A549 (cell line): Measurements from ENCODE around the gene SETD9. TPM values are rescaled to one million over a fixed set of nuclear protein-coding genes. Genes with fewer than 3 reads are reported as not detected.

Experiments used
- ATAC-seq, 2 experiments: fragments of 200-7000 bp in 1 of 2; fragments of >200 bp in 1 of 2; cut with Nextera tagmentation in 1 of 2; cut with Tn5 transposase in 1 of 2; 3 replicates each; pipeline versions ENCODE4 v1.8.0 to v1.9.1; 2018 to 2020; ENCODE audit warnings: mild to moderate bottlenecking in 1 of 2, moderate library complexity in 1 of 2
- CTCF ChIA-PET: fragments of 300-600 bp; sonication (Branson Sonifier 250); formaldehyde crosslinking; extraction: SDS; loops from one replicate; lab custom pipeline; 2021; ENCODE audit warnings: antibody characterized with exemption, inconsistent platforms; lab: Yijun Ruan, JAX
- POLR2A ChIA-PET: fragments of 350-600 bp; formaldehyde crosslinking; extraction: SDS; loops from one replicate; lab custom pipeline; 2021; ENCODE audit warnings: antibody characterized with exemption, inconsistent platforms; lab: Yijun Ruan, JAX
- DNase-seq, 2 experiments: peaks; one replicate each; pipeline versions ENCODE4 v3.0.0 to v3.0.0-alpha.2; 2011 to 2016; ENCODE audit warnings: low read depth in 1 of 2, low spot score in 1 of 2
- FAIRE-seq: peaks from 2 replicates; lab custom pipeline; 2011; peaks lifted over from hg19 to GRCh38; lab: Jason Lieb, UNC
- H3K27ac ChIP-seq, 2 experiments: fragments of >200 bp; sonication (Bioruptor Twin); formaldehyde crosslinking; 3 replicates each; pipeline ENCODE4 v1.5.1; 2016 to 2017
- H3K4me1 ChIP-seq: fragments of >200 bp; sonication (Bioruptor Twin); formaldehyde crosslinking; 3 replicates; pipeline ENCODE4 v1.6.1; 2016
- H3K4me2 ChIP-seq: fragments of >200 bp; sonication (Bioruptor Twin); formaldehyde crosslinking; 3 replicates; pipeline ENCODE4 v1.6.1; 2016
- H3K4me3 ChIP-seq: fragments of >200 bp; sonication (Bioruptor Twin); formaldehyde crosslinking; 3 replicates; pipeline ENCODE4 v1.5.1; 2016
- H3K9me3 ChIP-seq: fragments of >200 bp; sonication (Bioruptor Twin); formaldehyde crosslinking; 3 replicates; pipeline ENCODE4 v1.6.1; 2016
- ATOH8 ChIP-seq: fragments of 250-450 bp; sonication (Bioruptor Pico); IDR thresholded peaks from 2 replicates; pipeline ENCODE4 v1.5.0; 2020; ENCODE audit warnings: low read depth, mild to moderate bottlenecking, moderate library complexity
- BHLHE40 ChIP-seq: IDR thresholded peaks from 2 replicates; pipeline ENCODE4 v1.6.1; 2012; ENCODE audit warnings: low read depth, low read length, inconsistent platforms
- CBX8 ChIP-seq: fragments of 200-600 bp; sonication (generic); IDR thresholded peaks from 2 replicates; pipeline ENCODE4 v1.6.1; 2016
- CHD2 ChIP-seq: fragments of 150-350 bp; IDR thresholded peaks from 2 replicates; pipeline ENCODE4 v1.6.1; 2014; ENCODE audit warnings: low read length; ENCODE audit not compliant: partially characterized antibody
- E2F6 ChIP-seq: IDR thresholded peaks from 2 replicates; pipeline ENCODE4 v1.6.1; 2012; ENCODE audit warnings: low read depth, borderline replicate concordance
- ESRRA ChIP-seq: fragments of 150-350 bp; IDR thresholded peaks from 2 replicates; pipeline ENCODE4 v1.6.1; 2014; ENCODE audit warnings: mild to moderate bottlenecking, low read length, borderline replicate concordance
- FOSL2 ChIP-seq, 2 experiments: fragments of 450-650 bp in 1 of 2; fragments of >200 bp in 1 of 2; sonication (Bioruptor Twin) in 1 of 2; formaldehyde crosslinking; IDR thresholded peaks; 2 replicates each; pipeline versions ENCODE4 v1.5.0 to v1.6.1; 2016 to 2020; ENCODE audit warnings: mild to moderate bottlenecking in 1 of 2, moderate library complexity in 1 of 2
- FOXS1 ChIP-seq: fragments of 250-450 bp; sonication (Bioruptor Pico); IDR thresholded peaks from 2 replicates; pipeline ENCODE4 v1.5.0; 2020; ENCODE audit warnings: mild to moderate bottlenecking, moderate library complexity
- HDAC2 ChIP-seq: fragments of 200-600 bp; sonication (generic); IDR thresholded peaks from 2 replicates; pipeline ENCODE4 v1.6.1; 2016
- HOXA7 ChIP-seq: fragments of 250-450 bp; sonication (Bioruptor Pico); IDR thresholded peaks from 2 replicates; pipeline ENCODE4 v1.5.0; 2020; ENCODE audit warnings: mild to moderate bottlenecking, moderate library complexity
- HOXB5 ChIP-seq: fragments of 250-450 bp; sonication (Bioruptor Pico); IDR thresholded peaks from 2 replicates; pipeline ENCODE4 v1.5.0; 2020; ENCODE audit warnings: mild to moderate bottlenecking, moderate library complexity
- JUN ChIP-seq, 2 experiments: fragments of >200 bp; sonication (Bioruptor Twin); formaldehyde crosslinking; IDR thresholded peaks; 2 replicates in 1 of 2; 3 replicates in 1 of 2; pipeline ENCODE4 v1.6.1; 2016 to 2017
- JUNB ChIP-seq: fragments of >200 bp; sonication (Bioruptor Twin); formaldehyde crosslinking; IDR thresholded peaks from 2 replicates; pipeline ENCODE4 v1.6.1; 2016
- KDM5A ChIP-seq: fragments of 200-600 bp; sonication (generic); IDR thresholded peaks from 2 replicates; pipeline ENCODE4 v1.6.1; 2016; ENCODE audit warnings: antibody characterized with exemption, mild to moderate bottlenecking
- MAX ChIP-seq: IDR thresholded peaks from 2 replicates; pipeline ENCODE4 v1.6.1; 2012
- MAZ ChIP-seq: fragments of 150-350 bp; IDR thresholded peaks from 2 replicates; pipeline ENCODE4 v1.6.1; 2014; ENCODE audit warnings: antibody characterized with exemption, low read depth, low read length, borderline replicate concordance
- MYC ChIP-seq: IDR thresholded peaks from 2 replicates; pipeline ENCODE4 v1.6.1; 2012; ENCODE audit warnings: mild to moderate bottlenecking, inconsistent platforms, low read length, improper control_type of control experiment, borderline replicate concordance
- NFE2L2 ChIP-seq: fragments of 150-350 bp; conservative IDR thresholded peaks from 2 replicates; pipeline ENCODE4 v1.6.1; 2014; ENCODE audit warnings: low read length
- PBX3 ChIP-seq: IDR thresholded peaks from 2 replicates; pipeline ENCODE4 v1.6.1; 2012
- POLR2AphosphoS2 ChIP-seq: conservative IDR thresholded peaks from 2 replicates; pipeline ENCODE4 v1.6.1; 2012; ENCODE audit warnings: low read length, improper control_type of control experiment, inconsistent platforms
- RAD21 ChIP-seq, 2 experiments: fragments of >200 bp in 1 of 2; sonication (Bioruptor Twin) in 1 of 2; formaldehyde crosslinking in 1 of 2; IDR thresholded peaks in 1 of 2; conservative IDR thresholded peaks in 1 of 2; 2 replicates in 1 of 2; 3 replicates in 1 of 2; pipeline ENCODE4 v1.6.1; 2012 to 2018; ENCODE audit warnings: inconsistent platforms in 1 of 2
- RARB ChIP-seq: fragments of 250-450 bp; sonication (Bioruptor Pico); IDR thresholded peaks from 2 replicates; pipeline ENCODE4 v1.8.0; 2021; ENCODE audit warnings: mild to moderate bottlenecking, moderate library complexity
- RCOR1 ChIP-seq: fragments of 150-350 bp; IDR thresholded peaks from 2 replicates; pipeline ENCODE4 v1.6.1; 2014; ENCODE audit warnings: antibody characterized with exemption, low read length, low read depth
- REST ChIP-seq: fragments of 200-600 bp; sonication (generic); IDR thresholded peaks from 2 replicates; pipeline ENCODE4 v1.6.1; 2016; ENCODE audit warnings: antibody characterized with exemption, mild to moderate bottlenecking, moderate library complexity
- TP53 ChIP-seq: fragments of 250-450 bp; sonication (Bioruptor Pico); IDR thresholded peaks from 2 replicates; pipeline ENCODE4 v1.5.0; 2021; ENCODE audit warnings: mild to moderate bottlenecking, moderate library complexity
- ZC3H11A ChIP-seq: fragments of 450-650 bp; IDR thresholded peaks from 2 replicates; pipeline ENCODE4 v1.6.1; 2014; ENCODE audit warnings: antibody characterized with exemption, mild to moderate bottlenecking
- ZFP36 ChIP-seq: fragments of 450-650 bp; IDR thresholded peaks from 2 replicates; pipeline ENCODE4 v1.6.1; 2014; ENCODE audit warnings: borderline replicate concordance; ENCODE audit not compliant: partially characterized antibody
- ZNF302 ChIP-seq: fragments of 250-450 bp; sonication (Bioruptor Pico); IDR thresholded peaks from 2 replicates; pipeline ENCODE4 v1.9.0; 2021; ENCODE audit warnings: inconsistent platforms, mild to moderate bottlenecking, moderate library complexity
- WGBS: methylation state at CpG from one replicate; pipeline ENCODE4 v1.1.6; 2017; ENCODE audit errors: missing lambda C conversion rate; 5-methylcytosine and 5-hydroxymethylcytosine counted together
- polyA plus RNA-seq, 4 experiments: library from polyadenylated mRNA; depleted of rRNA in 3 of 4; stranded (reverse); fragments of >200 nt; fragmentation: RNase III in 1 of 4; extraction: RNeasy Plus Mini Kit Qiagen cat#74134 plus additional on column Dnase treatment in 1 of 4; gene quantifications; 2 replicates in 3 of 4; 3 replicates in 1 of 4; pipeline ENCODE4 v1.2.3, GENCODE V29; 2011 to 2017

Gene SETD9
- polyA plus RNA-seq, 2 of the 4 experiments (the other 2 are of a cell fraction): 8.5 to 13.1 TPM

- 69% methylated on average over 4 of the region's 4 CpGs for WGBS
- Histone ChIP-seq H3K9me3 (no peaks in the 10 kb centered on the region), H3K4me2 (no peak overlapping the region), H3K27ac (no peak overlapping the region), H3K4me1 (no peaks in the 10 kb centered on the region)
- ATAC-seq (no peak), FAIRE-seq (no peak), DNase-seq (no peak)
- POLR2A ChIA-PET: no interaction called here
- CTCF ChIA-PET: interaction anchor here (0.6 to 3.1 kb wide), 4 partner anchors 24 to 592 kb away, joined by 3 to 16 read pairs (median 8); no protein-coding TSS in a partner anchor
- TF ChIP-seq ATOH8 (no peak), ZFP36 (no peak), RARB (CRISPR knock-in tag) (no peak), CHD2 (no peak), BHLHE40 (no peak), E2F6 (no peak), KDM5A (no peak), FOXS1 (CRISPR knock-in tag) (no peak), ZNF302 (CRISPR knock-in tag) (no peak), RAD21 (conservative IDR thresholded peaks at IDR 0.05 in 1 of 2, IDR thresholded peaks at IDR 0.05 in 1 of 2) (no peak), MAZ (no peak), JUNB (no peak), HDAC2 (no peak), PBX3 (no peak), HOXB5 (CRISPR knock-in tag) (no peak), ESRRA (no peak), MAX (no peak), JUN (IDR thresholded peaks at IDR 0.05) (no peak), ZC3H11A (no peak)
- TF ChIP-seq, all 56 proteins: peak for 0
- H3K4me3 ChIP-seq: no peak overlapping the region
These were observed 47.4 kb upstream of the SETD9 start for GRCh38 chr5:56861893-56862485.

GRCh38 chr5:56862909-56863308, 46.5 kb upstream of the SETD9 start:
- no peak overlapping the region for H3K4me3 ChIP-seq
- CTCF ChIA-PET: interaction anchor here (0.6 to 0.7 kb wide), 2 partner anchors 24 to 420 kb away, joined by 3 read pairs; no protein-coding TSS in a partner anchor
- DNase-seq (no peak), FAIRE-seq (no peak), ATAC-seq (no peak)
- H3K4me1 ChIP-seq: no peaks in the 10 kb centered on the region
- WGBS: 87% methylated on average over 3 of the region's 3 CpGs
- H3K27ac ChIP-seq: no peak overlapping the region
- H3K4me2 ChIP-seq: no peak overlapping the region
- TF ChIP-seq MYC (no peak), HOXA7 (CRISPR knock-in tag) (no peak), REST (no peak), CBX8 (no peak), NFE2L2 (no peak), CHD2 (no peak), JUN (IDR thresholded peaks at IDR 0.05) (no peak), ZC3H11A (no peak), FOXS1 (CRISPR knock-in tag) (no peak), POLR2AphosphoS2 (no peak), RCOR1 (no peak), TP53 (CRISPR knock-in tag) (no peak), ESRRA (no peak), FOSL2 (IDR thresholded peaks at IDR 0.05) (no peak), FOSL2 (CRISPR knock-in tag; IDR thresholded peaks at IDR 0.05) (no peak)
- POLR2A ChIA-PET: no interaction called here
- no peaks in the 10 kb centered on the region for H3K9me3 ChIP-seq
